HG02623 (cell line): ENCODE results near the gene GK.
A peak's percentile ranks its signal among the peaks of the same experiment; 100 is the strongest.
"Not testable (repeated sequence)": the region's sequence is repeated elsewhere in the genome, so short reads cannot be mapped to it uniquely, and the experiment has no call there.

Experiments used
- ATAC-seq: cut with Tn5 transposase; IDR thresholded peaks from one replicate; pipeline ENCODE4 v1.9.1; 2021; ENCODE audit warnings: moderate library complexity; ENCODE audit not compliant: unreplicated experiment

Gene GK

DNA sequence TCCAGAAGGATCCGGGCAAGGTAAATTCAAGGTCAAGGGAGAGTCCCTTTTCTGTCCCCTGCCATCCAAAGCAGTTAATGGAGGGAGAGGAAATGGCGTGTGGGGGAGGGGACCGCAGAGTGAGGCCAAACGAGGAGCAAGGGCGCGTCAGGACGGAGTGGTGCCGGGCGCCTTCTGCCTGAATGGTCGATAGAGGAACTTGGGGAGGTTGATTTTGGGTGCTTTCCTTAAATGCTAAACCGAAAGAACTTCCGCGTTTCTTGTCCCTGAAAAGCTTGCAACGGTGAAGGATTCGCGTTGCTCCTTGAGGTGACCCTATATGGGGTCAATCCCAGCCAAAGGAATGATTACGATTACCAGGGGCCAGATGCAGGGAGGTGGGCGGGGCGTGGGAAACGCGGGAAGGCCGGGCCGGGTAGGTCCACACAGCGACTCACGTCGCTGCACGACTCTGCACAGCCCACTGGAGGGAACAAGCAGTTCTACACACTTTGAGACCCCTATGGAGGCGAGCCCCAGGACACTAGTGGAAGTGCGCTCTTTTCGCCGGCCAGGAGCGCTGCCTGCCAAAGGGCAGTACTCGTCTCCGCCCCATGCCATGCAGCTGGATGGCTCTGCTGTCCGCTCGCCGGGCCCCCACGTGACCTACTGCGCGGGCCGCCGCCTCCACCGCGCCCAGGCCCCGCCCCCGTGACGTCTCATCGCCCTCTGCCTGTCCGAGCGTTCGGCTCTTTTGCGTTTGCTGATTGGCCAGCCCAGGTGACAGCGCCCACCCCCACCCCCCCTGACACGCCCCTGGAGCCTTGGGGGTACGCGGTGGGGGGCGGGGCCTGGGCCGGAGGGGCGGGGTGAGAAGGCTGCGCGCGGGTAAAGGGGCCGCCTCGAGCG lies 452 bp upstream of the GK start:
- peak; percentile 84 for ATAC-seq

DNA sequence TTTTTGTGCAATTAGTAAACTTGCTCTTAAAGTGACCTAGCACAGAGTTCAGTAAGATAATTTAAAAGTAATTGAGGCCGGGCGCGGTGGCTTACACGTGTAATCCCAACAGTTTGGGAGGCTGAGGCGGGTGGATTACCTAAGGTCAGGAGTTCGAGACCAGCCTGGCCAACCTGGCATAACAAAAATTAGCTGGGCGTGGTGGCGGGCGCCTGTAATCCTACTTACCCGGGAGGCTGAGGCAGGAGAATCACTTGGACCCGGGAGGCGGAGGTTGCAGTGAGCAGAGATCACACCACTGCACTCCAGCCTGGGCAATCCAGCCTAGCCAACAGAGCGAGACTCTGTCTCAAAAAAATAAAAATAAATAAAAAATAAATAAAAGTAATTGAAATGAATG lies 1.2 kb downstream of the GK start:
- not testable (repeated sequence) for ATAC-seq

DNA sequence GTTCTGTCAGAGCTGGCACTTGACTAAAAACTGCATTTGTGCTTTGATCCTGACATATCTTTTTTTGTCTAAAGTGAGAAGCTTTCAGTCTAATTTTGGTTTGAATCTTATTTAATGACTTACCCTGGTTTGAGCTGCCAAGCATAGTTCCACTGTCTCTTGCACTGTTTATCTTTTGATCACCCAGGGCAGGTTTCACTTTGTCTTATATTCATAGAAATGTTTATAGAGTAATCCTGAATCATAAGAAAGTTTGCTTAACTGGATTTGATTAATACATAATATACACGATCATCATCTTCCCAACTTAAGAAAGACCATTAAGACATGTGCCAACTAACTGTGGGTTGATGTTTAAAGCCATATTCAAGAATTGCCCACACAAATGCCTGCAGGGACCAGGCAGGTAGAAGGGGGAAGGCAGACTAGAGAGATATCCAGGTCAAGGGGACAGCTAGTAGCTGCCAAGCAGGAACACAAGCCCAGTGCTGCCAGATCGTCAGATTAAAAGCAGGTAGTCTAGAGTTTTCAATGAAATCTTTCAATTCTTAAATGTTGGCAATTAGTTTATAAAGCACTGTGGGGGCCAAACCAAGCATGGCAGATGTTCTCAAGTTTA lies 1.9 kb downstream of the GK start:
- no peak for ATAC-seq

DNA sequence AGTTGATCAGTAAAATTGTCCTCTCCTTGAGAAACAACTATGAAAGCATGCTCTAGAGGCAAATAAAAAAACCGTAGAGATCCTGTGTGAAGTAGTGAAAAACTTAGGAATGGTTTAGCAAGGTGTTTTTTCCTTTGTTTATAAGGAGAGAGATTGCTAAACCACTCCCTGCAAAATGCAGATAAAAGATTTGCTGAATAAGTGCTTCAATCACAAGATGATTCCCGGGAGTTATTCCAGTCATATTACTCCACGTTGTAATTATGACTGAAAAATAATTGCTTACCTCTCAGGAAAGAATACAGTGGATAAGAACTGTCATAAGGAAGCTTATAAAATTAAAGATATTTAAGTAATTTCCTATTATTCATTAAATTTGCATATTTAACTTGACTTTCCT lies 2.8 kb downstream of the GK start:
- ATAC-seq: no peak

DNA sequence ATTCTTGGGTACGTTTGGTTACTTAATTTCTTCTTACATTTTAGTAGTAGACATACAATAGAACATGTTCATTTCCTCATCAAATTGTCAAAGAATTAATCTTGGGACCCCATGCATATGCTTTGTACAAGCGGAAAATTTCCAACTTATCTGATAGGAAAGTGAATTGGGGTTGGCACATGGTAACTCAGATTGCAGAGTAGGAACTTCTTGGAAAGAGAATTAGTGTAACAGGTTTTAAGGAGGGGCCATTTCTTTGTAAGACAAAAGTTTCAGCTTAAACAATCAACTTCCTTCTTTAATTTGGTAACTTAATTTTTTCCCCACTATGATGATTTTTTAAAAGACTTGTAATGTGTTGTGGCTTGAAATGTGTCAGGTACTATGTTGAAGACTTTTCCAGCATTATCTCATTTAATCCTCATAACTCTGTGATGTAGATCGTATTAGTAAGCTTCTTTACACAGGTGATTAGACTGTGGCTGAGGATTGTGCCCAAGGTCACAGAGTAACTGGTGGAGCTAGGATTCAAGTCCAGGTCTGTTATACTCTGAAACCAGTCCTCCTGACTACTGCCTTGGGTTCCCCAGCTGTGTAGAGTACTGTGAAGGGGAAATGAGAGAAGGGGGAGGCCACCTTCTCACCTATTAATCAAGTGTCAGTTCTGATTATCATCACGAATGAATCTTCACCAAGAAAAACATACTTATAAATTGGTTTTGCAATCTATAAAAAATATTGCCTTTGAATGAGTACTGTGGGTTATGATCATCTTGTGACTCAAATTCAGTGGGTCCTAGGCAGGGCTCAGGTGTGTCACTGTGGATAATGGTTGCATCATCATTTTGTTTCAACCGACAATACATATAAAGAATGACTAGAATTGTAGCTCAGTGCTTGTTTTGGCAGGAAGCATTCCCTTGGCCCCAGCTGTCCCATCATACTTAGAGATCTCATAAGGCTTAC lies 4.3 kb downstream of the GK start:
- ATAC-seq: no peak

DNA sequence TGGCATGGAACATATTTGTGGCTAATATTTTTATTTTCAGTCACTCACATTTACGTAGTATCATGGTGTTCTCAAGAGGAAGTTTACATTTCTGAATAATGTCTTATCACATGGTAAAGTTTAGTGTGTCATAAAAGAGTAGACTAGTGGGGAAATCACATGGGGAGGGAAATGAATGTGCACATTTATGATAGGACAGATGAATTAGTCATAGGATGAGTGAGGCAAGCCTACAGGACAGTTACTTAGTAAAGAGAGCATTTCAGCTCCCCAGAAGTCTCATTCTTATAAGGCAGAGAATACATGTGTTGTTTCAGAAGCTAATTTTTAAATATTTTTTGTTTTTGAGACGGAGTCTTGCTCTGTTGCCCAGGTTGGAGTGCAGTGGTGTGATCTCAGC lies 6.2 kb downstream of the GK start:
- no peak for ATAC-seq

DNA sequence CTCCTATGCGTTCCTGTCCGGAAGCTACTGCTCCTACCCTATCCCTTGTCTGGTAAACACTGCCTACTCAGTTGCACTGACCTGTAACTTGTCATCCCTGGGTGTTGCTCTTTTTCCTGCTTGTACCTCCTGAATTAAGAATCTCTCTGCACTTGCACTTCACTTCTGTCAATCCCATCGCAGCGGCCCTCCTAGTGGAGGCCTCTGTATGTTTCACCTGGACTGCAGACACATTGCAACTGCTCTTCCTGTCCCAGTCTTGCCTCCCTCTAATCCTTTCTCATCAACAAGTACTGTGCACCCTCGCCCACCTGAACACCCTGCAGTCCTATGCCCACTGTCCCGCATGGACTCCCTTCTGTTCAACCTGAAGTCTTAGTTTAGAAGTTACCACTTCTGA lies 8.0 kb downstream of the GK start:
- ATAC-seq: no peak

DNA sequence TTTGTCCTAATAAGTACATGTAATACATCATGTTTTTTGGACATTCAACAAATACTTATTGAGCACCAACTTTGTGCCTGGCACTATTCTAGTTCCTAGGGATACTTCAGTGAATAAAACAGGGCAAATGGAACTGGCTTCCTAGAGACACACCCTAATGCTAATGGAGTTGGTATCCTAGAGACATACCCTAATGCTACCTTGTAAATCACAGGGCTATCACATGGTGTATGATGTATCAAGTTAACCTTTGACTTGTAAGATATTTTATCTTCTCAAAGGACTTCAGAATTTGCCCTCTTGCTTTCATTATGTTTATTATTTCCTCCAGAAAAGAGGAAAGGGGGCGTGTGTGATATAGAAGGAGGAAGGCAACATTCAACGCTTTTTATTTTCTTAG lies 10.1 kb downstream of the GK start:
- ATAC-seq: no peak

DNA sequence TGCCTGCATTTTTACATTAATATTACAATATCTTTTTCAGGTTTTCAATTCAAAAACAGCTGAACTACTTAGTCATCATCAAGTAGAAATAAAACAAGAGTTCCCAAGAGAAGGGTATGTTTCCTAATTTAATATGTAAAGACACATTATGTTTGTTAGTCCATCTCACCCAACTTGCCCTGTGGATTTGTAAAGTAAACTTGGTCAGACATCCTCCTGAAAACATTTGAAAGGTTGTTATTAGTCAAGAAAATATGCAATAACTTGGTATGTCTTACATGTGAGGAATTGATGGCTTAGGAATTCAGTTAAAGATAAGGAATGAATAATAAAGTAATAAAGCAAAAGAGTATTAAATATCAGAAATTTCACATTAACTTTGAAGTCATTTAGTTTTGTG lies 12.2 kb downstream of the GK start:
- no peak for ATAC-seq

DNA sequence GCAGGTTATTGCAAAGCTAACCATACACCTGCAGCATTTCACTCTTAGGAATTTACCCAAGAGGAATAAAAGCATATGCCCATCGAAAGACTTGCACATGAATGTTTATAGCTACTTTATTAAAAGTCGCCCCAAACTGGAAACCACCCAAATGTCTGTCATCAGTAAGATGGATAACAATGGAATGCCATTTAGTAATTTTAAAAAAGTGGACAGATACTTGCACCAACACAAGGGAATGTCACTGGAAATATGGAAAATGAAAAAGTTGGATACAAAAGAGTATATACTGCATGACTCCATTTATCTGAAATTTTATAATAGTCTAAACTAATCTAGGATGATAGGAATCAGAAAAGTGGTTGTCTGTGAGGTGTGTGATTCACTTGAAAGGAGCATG lies 12.9 kb downstream of the GK start:
- ATAC-seq: no peak

DNA sequence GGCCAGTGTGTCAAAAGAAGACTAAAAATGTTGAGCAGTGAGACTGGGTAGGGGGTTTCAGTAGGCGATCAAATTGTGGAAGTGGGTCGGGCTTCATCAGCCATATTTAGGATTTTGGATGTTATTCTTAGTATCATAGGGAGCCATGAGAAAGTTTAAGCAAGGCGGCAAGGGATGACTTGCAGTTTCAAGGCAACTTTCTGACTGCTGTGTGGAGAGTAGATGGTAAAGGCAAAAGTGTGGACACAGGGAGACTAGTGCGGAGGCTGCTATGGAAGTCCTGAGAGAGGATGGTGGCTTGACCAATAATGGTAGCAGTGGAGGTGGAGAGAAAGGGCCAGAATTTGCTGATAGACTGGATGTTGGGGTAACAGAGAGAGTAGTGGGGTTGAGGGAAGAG lies 15.4 kb downstream of the GK start:
- ATAC-seq: no peak

DNA sequence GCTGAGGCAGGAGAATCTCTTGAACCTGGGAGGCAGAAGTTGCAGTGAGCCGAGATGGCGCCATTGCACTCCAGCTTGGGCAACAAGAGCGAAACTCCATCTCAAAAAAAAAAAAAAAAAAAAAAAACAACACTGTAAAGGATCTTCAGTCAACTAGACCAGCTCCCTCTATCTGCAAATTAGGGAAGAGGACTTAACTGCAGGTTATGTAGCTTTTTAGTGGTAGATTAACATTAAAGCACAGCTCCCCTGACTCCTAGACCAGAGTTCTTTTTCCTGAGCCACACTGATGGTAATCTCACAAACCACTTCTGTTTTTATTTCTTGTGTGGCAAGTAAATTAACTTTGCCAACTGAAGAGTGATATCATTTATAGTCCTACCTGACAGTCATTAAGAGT lies 18.0 kb downstream of the GK start:
- ATAC-seq: not testable (repeated sequence)

DNA sequence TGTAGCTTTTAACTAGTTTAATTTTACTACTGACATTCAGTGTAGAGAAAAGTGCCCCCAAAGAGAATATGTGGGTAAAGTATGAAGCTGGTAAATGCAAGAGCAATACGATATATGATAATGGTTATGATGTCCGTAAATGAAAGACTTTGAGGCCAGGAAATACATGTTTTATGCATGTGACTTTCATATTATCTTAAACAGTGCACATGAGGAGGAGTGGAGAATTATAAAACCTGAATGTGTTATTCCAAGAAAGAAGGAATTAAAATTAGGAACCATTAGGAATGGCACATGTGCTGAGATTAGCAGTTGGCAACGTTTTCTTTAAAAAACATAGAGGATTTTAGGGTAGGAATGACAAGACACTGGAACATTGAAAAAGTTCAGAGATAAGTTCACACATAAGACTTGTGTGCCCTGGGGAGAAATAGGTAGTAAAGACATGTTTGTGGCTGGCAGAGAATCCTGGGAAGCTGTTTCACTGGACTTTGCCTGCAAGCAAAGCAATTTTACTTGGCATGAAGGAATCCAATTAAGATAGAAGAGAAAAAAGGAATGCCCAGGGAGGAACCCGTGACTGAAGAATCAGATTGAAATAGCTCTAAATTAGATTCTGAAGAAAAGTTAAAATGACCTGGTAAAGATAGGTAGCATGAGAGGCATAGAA lies 20.0 kb downstream of the GK start:
- ATAC-seq: no peak

DNA sequence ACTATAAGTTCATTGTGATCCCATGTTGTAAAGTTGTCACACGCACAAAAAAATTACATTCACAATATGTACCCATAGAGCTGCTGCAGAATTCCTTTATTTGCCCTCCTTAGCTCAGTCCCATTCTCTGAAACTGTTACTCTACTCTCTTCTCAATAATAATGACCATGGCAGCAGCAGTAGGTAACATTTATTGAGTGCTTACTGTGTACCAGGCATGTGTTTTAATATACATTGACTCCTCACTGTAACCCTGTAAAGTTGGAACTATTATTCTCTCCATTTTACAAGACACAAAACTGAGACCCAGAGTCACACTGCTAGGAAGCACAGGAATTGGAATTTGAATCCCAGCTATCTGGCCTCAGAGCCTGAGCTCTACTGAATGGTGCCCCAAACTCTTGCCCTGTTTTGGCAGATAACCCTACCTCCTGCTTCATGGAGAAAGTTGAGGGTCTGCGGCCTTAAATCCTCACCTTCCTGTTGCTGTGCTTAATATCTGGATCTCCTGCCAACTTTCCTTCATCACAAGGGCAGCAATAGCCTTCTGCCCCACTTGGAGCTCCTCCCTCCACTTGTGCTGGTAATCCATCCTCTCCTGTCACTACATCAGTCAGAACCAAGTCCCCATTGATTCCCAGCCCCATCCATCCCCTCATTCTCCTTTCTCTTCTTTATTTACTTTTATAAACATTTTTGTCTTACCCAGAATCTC lies 20.8 kb downstream of the GK start:
- no peak for ATAC-seq

DNA sequence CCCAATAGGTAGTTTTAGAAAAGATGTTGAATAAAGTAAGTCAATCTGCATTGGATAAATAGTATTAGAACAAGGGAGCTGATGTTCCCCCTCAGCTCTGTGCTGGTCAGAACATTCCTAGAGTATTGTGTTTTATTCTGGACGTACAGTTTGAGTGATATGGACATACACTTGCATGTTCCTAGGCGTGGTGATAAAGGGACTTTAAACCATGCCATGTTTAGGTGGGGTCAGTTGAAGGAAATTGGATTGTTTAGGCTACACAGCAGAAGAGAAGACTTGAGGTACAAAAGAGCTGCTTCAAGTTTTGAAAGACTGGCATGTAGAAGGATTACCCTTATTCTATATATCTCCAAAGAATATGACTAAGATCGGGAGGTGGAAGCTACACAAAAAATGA lies 21.6 kb downstream of the GK start:
- no peak for ATAC-seq

DNA sequence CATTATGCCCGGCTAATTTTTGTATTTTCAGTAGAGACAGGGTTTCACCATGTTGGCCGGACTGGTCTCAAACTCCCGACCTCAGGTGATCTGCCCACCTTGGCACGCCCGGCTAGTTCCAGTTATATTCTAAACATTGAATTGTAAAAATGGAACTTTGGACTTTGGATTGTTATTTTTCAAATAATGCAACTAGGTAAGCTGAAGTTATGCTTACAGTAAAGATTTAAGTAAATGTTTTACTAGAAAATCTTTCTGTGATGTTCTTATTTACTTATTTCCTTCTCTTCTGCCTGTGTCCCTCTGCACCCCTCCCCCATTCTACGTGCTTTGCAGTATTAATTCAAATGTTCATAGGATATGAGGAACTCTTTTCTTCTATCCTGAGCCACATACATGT lies 26.1 kb downstream of the GK start:
- no peak for ATAC-seq

DNA sequence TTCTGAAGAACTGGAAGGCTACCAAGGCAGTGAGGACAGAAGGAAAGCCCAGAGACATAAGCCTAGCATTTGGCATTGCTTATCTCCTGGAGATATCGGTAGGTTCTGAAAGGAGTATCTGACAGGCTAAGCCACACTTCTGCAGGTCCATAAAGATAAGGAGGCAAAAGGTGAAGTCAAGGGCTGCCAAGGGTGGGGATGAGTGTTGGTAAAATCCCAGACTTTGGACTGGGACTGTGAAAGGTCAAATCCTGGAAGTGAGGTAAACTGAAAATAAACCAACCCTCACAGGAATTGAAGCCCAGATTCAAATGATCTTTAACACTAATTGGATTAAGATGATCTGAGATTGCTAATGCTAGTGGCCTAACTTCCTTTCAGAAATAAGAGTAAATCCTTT lies 27.4 kb downstream of the GK start:
- no peak for ATAC-seq

DNA sequence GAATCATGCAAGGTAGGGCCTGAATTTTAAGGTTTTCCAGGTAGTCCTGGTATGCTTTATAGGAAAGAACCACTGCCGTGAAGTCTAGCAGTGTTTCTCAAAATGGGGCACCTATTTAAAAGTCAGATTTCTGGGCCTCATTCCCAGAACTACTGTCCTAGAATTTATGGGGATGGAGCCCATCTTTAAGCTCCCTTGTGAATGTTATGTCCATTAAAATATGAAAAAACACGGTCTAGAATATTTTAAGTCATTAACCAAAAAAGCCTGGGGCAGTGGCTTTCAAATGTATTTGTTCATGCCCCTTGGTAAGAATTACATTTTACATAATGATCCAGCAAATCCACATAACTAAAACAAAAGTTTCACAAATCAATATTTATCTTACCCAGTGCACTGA lies 35.4 kb downstream of the GK start:
- ATAC-seq: no peak

DNA sequence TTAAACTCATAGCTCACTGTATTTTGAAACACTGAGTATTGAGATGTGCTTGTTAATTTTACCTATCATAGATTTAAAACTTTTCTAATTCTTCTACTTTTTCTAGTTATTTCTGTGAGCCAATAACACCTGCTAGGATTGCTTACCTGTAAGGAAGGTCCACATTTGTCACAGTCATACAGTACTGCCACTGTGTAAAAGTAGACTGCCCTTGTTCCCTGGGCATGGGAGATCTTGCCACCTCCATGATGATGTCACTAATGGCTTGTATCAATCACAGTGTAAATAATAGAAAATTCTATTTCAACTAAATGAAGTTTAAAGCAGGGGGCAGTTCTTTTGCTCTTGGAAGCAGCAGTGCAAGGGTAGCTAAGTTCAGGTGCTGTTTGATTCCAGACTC lies 35.9 kb downstream of the GK start:
- ATAC-seq: no peak

DNA sequence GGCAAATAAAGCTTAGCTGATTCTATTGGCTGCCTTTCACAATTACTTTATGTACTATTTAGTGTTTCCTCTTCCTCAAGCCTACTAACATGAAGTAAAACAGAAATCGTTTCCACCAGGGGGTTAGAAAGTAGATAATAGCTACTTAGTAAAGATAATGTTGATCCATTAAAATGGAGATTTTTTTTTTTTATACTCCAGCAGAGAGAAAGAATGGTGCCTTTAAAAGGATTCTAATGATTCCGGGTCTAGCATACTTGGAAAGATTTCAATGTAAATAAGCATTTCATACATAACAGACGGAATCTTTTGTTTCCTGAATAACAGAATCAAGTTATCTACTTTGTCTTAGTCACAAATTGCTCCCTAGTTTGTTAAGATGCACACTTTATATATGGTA lies 37.1 kb downstream of the GK start:
- ATAC-seq: no peak
